ENCODE results near the gene MNT.

DNA sequence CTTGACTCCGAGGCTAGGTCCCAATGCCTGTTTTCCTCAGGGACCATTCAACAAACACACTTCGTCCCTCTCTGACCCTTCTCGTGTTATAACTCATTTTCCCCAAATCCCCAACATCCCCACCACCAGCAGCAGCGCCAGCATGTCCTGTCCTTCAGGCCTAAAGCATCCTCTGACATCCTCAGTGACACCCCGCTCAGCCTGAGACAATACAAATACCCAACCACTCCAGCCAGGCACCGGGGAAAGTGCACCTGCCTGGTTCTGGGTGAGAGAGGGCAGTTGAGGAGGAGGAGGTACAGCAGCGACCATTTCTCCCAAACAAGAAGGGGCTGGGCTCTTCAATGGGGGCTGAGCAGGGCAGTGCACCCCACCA, 4.7 kb downstream of the MNT start:
- TF ChIP-seq, protein P1, sequence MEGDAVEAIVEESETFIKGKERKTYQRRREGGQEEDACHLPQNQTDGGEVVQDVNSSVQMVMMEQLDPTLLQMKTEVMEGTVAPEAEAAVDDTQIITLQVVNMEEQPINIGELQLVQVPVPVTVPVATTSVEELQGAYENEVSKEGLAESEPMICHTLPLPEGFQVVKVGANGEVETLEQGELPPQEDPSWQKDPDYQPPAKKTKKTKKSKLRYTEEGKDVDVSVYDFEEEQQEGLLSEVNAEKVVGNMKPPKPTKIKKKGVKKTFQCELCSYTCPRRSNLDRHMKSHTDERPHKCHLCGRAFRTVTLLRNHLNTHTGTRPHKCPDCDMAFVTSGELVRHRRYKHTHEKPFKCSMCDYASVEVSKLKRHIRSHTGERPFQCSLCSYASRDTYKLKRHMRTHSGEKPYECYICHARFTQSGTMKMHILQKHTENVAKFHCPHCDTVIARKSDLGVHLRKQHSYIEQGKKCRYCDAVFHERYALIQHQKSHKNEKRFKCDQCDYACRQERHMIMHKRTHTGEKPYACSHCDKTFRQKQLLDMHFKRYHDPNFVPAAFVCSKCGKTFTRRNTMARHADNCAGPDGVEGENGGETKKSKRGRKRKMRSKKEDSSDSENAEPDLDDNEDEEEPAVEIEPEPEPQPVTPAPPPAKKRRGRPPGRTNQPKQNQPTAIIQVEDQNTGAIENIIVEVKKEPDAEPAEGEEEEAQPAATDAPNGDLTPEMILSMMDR (IDR thresholded peaks at IDR 0.05; ENCODE audit: low read depth, low read length) = no peak
- TF ChIP-seq EZH2phosphoT487 (IDR thresholded peaks at IDR 0.05; ENCODE audit: low read depth) = no peak
